Neuronal stem cell (in vitro differentiated cells): ENCODE results near the gene CAMKK1.

Experiments
- DNase-seq: peaks from one replicate; pipeline ENCODE4 v3.0.0-alpha.2; 2013; ENCODE audit warnings: low spot score
- H2AFZ ChIP-seq: one replicate; pipeline ENCODE4 v1.6.1; 2013; ENCODE audit warnings: mild to moderate bottlenecking, low read length, inconsistent platforms
- H2AK5ac ChIP-seq: 2 replicates; pipeline ENCODE4 v1.6.1; 2013; ENCODE audit warnings: low read depth, mild to moderate bottlenecking, inconsistent platforms, low read length, moderate library complexity, mixed read lengths
- H2BK120ac ChIP-seq: 2 replicates; pipeline ENCODE4 v1.6.1; 2013; ENCODE audit warnings: low read depth, mild to moderate bottlenecking, inconsistent platforms, low read length, moderate library complexity, mixed read lengths
- H2BK12ac ChIP-seq: one replicate; pipeline ENCODE4 v1.6.1; 2013; ENCODE audit warnings: low read length, inconsistent platforms
- H2BK15ac ChIP-seq: 2 replicates; pipeline ENCODE4 v1.6.1; 2013; ENCODE audit warnings: mild to moderate bottlenecking, low read length, inconsistent platforms, mixed read lengths
- H2BK5ac ChIP-seq: one replicate; pipeline ENCODE4 v1.6.1; 2013; ENCODE audit warnings: inconsistent platforms, mild to moderate bottlenecking, low read length, moderate library complexity
- H3K14ac ChIP-seq: one replicate; pipeline ENCODE4 v1.6.1; 2013; ENCODE audit warnings: low read length, inconsistent platforms
- H3K18ac ChIP-seq: 2 replicates; pipeline ENCODE4 v1.6.1; 2013; ENCODE audit warnings: low read length, inconsistent platforms
- H3K23ac ChIP-seq: 2 replicates; pipeline ENCODE4 v1.6.1; 2013; ENCODE audit warnings: low read depth, mild to moderate bottlenecking, mixed read lengths, low read length, inconsistent platforms; ENCODE audit not compliant: poor library complexity
- H3K27ac ChIP-seq: replicated peaks from 3 replicates; pipeline ENCODE4 v1.5.1; 2013; ENCODE audit warnings: low read length, inconsistent platforms
- H3K27me3 ChIP-seq, 3 experiments: 2 replicates each; pipeline ENCODE4 v1.6.1; 2013; ENCODE audit warnings: low read length in 3 of 3, mild to moderate bottlenecking in 2 of 3, inconsistent platforms in 1 of 3, low read depth in 1 of 3, mixed read lengths in 1 of 3, moderate library complexity in 1 of 3; ENCODE audit not compliant: control insufficient read depth in 3 of 3, insufficient read depth in 3 of 3
- H3K36me3 ChIP-seq, 2 donors: replicated peaks in 1 of 2; 2 replicates each; pipeline ENCODE4 v1.6.1; 2013; ENCODE audit warnings: low read length in 2 of 2; ENCODE audit not compliant: control insufficient read depth in 2 of 2, insufficient read depth in 2 of 2
- H3K4ac ChIP-seq: 2 replicates; pipeline ENCODE4 v1.6.1; 2013; ENCODE audit warnings: inconsistent platforms, mild to moderate bottlenecking, low read length, moderate library complexity
- H3K4me1 ChIP-seq, 2 donors: 1 replicate in 1 of 2; 2 replicates in 1 of 2; pipeline ENCODE4 v1.6.1; 2013; ENCODE audit warnings: low read length in 2 of 2, low read depth in 1 of 2; ENCODE audit not compliant: control insufficient read depth in 2 of 2, insufficient read depth in 1 of 2
- H3K4me2 ChIP-seq: one replicate; pipeline ENCODE4 v1.6.1; 2013; ENCODE audit warnings: mild to moderate bottlenecking, low read length, inconsistent platforms; ENCODE audit not compliant: insufficient read depth, poor library complexity, severe bottlenecking
- H3K4me3 ChIP-seq, 2 donors: 2 replicates each; pipeline ENCODE4 v1.5.1; 2013; ENCODE audit warnings: low read length in 2 of 2, mild to moderate bottlenecking in 2 of 2, inconsistent platforms in 1 of 2, moderate library complexity in 1 of 2
- H3K79me1 ChIP-seq: one replicate; pipeline ENCODE4 v1.6.1; 2013; ENCODE audit warnings: low read depth, mild to moderate bottlenecking, inconsistent platforms, low read length, moderate library complexity
- H3K9ac ChIP-seq: one replicate; pipeline ENCODE4 v1.6.1; 2013; ENCODE audit warnings: mild to moderate bottlenecking, low read depth, low read length, inconsistent platforms; ENCODE audit not compliant: poor library complexity
- H3K9me3 ChIP-seq, 2 donors: replicated peaks in 1 of 2; 2 replicates each; pipeline versions ENCODE3 to v1.6.1; 2013; ENCODE audit warnings: low read length in 2 of 2, mild to moderate bottlenecking in 2 of 2, inconsistent platforms in 1 of 2, low read depth in 1 of 2, mixed read lengths in 1 of 2, moderate library complexity in 1 of 2; ENCODE audit not compliant: control insufficient read depth in 2 of 2, insufficient read depth in 1 of 2
- H4K8ac ChIP-seq: one replicate; pipeline ENCODE4 v1.6.1; 2013; ENCODE audit warnings: low read depth, mild to moderate bottlenecking, inconsistent platforms, low read length, moderate library complexity
- H4K91ac ChIP-seq: one replicate; pipeline ENCODE4 v1.6.1; 2013; ENCODE audit warnings: low read length, low read depth, mild to moderate bottlenecking, inconsistent platforms; ENCODE audit not compliant: poor library complexity
- WGBS, 2 donors: extraction: QIAGEN DNeasy Blood & Tissue Kit; methylation state at CpG; one replicate each; pipeline ENCODE4 v1.1.7; 2013; ENCODE audit warnings: missing lambda C conversion rate in 2 of 2, mixed read lengths in 1 of 2; ENCODE audit not compliant: insufficient read length in 2 of 2, insufficient replicate concordance in 1 of 2; ENCODE audit errors: extremely low coverage in 2 of 2; 5-methylcytosine and 5-hydroxymethylcytosine counted together

Gene CAMKK1

GRCh38 chr17:3914312-3914670 is 21.4 kb upstream of the CAMKK1 start:
- peak overlapping the region; percentile 54 for H2AFZ ChIP-seq
- no peak overlapping the region for H2BK5ac ChIP-seq
- H2BK12ac ChIP-seq, result no peak overlapping the region
- H2BK120ac ChIP-seq, result no peak overlapping the region
- no peak overlapping the region for H3K4me3 ChIP-seq
- H3K23ac ChIP-seq, result no peak overlapping the region
- H2AK5ac ChIP-seq, result no peak overlapping the region
- no peaks in the 10 kb centered on the region for H3K79me1 ChIP-seq
- no peaks in the 10 kb centered on the region for H3K9me3 ChIP-seq
- no peak overlapping the region for H2BK15ac ChIP-seq
- no peak overlapping the region for H4K91ac ChIP-seq
- H3K27me3 ChIP-seq, result peaks cover 0 to 8% (median 0%) of the 10 kb centered on the region in 3 experiments
- WGBS, 2 donors, result no CpG with 5 or more reads among the region's 10 CpGs
- no peaks in the 10 kb centered on the region for H3K4me1 ChIP-seq
- H3K9ac ChIP-seq, result no peak overlapping the region
- H3K18ac ChIP-seq, result no peak overlapping the region
- H3K27ac ChIP-seq, result no peak overlapping the region
- no peak overlapping the region for H3K4ac ChIP-seq
- no peak overlapping the region for H3K14ac ChIP-seq
- no peak overlapping the region for H3K4me2 ChIP-seq
- DNase-seq, result no peak
- H4K8ac ChIP-seq, result no peak overlapping the region
- no peaks in the 10 kb centered on the region for H3K36me3 ChIP-seq

- Histone ChIP-seq H3K14ac (no peak overlapping the region), H3K4me1 (no peaks in the 10 kb centered on the region), H2BK12ac (no peak overlapping the region), H3K4me2 (no peak overlapping the region), H3K9me3 (no peaks in the 10 kb centered on the region), H2AFZ (peak overlapping the region; percentile 54), H3K4me3 (no peak overlapping the region), H2AK5ac (no peak overlapping the region), H3K9ac (no peak overlapping the region), H4K8ac (no peak overlapping the region), H2BK5ac (no peak overlapping the region), H3K27me3 (peaks cover 0 to 5% (median 0%) of the 10 kb centered on the region in 3 experiments), H2BK120ac (no peak overlapping the region), H2BK15ac (no peak overlapping the region), H3K18ac (peak overlapping the region; percentile 15), H3K79me1 (no peaks in the 10 kb centered on the region), H3K36me3 (no peaks in the 10 kb centered on the region), H3K4ac (no peak overlapping the region), H3K27ac (no peak overlapping the region), H4K91ac (no peak overlapping the region), H3K23ac (no peak overlapping the region)
- DNase-seq, result peak; percentile 74
- no CpG with 5 or more reads among the region's 17 CpGs for WGBS, 2 donors
Observed at GRCh38 chr17:3913531-3914311, 20.9 kb upstream of the CAMKK1 start.

- no peaks in the 10 kb centered on the region for H3K9me3 ChIP-seq
- H4K8ac ChIP-seq, result no peak overlapping the region
- no peak overlapping the region for H2BK15ac ChIP-seq
- no peaks in the 10 kb centered on the region for H3K79me1 ChIP-seq
- peaks cover 0 to 2% (median 0%) of the 10 kb centered on the region in 3 experiments for H3K27me3 ChIP-seq
- DNase-seq, result no peak
- no peak overlapping the region for H3K4me3 ChIP-seq
- H3K4ac ChIP-seq, result no peak overlapping the region
- H3K4me2 ChIP-seq, result no peak overlapping the region
- no peak overlapping the region for H2BK12ac ChIP-seq
- H2AK5ac ChIP-seq, result no peak overlapping the region
- no peak overlapping the region for H3K9ac ChIP-seq
- no peak overlapping the region for H2BK120ac ChIP-seq
- H2AFZ ChIP-seq, result no peak overlapping the region
- no peak overlapping the region for H3K18ac ChIP-seq
- H2BK5ac ChIP-seq, result no peak overlapping the region
- no peak overlapping the region for H3K23ac ChIP-seq
- no peak overlapping the region for H3K14ac ChIP-seq
- H3K36me3 ChIP-seq, result no peaks in the 10 kb centered on the region
- H4K91ac ChIP-seq, result no peak overlapping the region
- no peak overlapping the region for H3K27ac ChIP-seq
- WGBS, 2 donors, result no CpG with 5 or more reads among the region's 2 CpGs
- no peaks in the 10 kb centered on the region for H3K4me1 ChIP-seq
Observed at GRCh38 chr17:3912827-3913226, 20.0 kb upstream of the CAMKK1 start.

- H3K18ac ChIP-seq, result peak overlapping the region; percentile 53
- H2AFZ ChIP-seq, result peak overlapping the region; percentile 61
- no peak for DNase-seq
- H3K79me1 ChIP-seq, result no peaks in the 10 kb centered on the region
- no peak overlapping the region for H2BK5ac ChIP-seq
- no peaks in the 10 kb centered on the region for H3K36me3 ChIP-seq
- no peak overlapping the region for H3K4ac ChIP-seq
- H2BK12ac ChIP-seq, result no peak overlapping the region
- H3K14ac ChIP-seq, result no peak overlapping the region
- H3K4me2 ChIP-seq, result no peak overlapping the region
- no CpG with 5 or more reads among the region's 30 CpGs for WGBS, 2 donors
- H4K8ac ChIP-seq, result no peak overlapping the region
- no peaks in the 10 kb centered on the region for H3K9me3 ChIP-seq
- no peak overlapping the region for H4K91ac ChIP-seq
- H3K27me3 ChIP-seq, result peaks cover 0 to 2% (median 0%) of the 10 kb centered on the region in 3 experiments
- peak overlapping the region; percentile 33 for H2AK5ac ChIP-seq
- H2BK120ac ChIP-seq, result no peak overlapping the region
- no peak overlapping the region for H3K4me3 ChIP-seq
- no peak overlapping the region for H3K9ac ChIP-seq
- H3K4me1 ChIP-seq, result peaks cover 0 to 3% of the 10 kb centered on the region in 2 donors
- no peak overlapping the region for H3K27ac ChIP-seq
- H3K23ac ChIP-seq, result no peak overlapping the region
- no peak overlapping the region for H2BK15ac ChIP-seq
Observed at GRCh38 chr17:3911271-3912053, 18.6 kb upstream of the CAMKK1 start.
